A549 (cell line): ENCODE results near the gene TCF3.

ENCODE experiments used
- BHLHE40 ChIP-seq: IDR thresholded peaks from 2 replicates; pipeline ENCODE4 v1.6.1; 2012; ENCODE audit warnings: low read depth, low read length, inconsistent platforms
- EP300 ChIP-seq, 2 experiments: fragments of >200 bp; sonication (Bioruptor Twin); formaldehyde crosslinking; IDR thresholded peaks; 2 replicates in 1 of 2; 3 replicates in 1 of 2; pipeline ENCODE4 v1.6.1; 2016 to 2017
- ESRRA ChIP-seq: fragments of 150-350 bp; IDR thresholded peaks from 2 replicates; pipeline ENCODE4 v1.6.1; 2014; ENCODE audit warnings: mild to moderate bottlenecking, low read length, borderline replicate concordance
- KDM1A ChIP-seq: fragments of 200-600 bp; sonication (generic); IDR thresholded peaks from 2 replicates; pipeline ENCODE4 v1.6.1; 2016; ENCODE audit warnings: low read depth, mild to moderate bottlenecking
- KDM5A ChIP-seq: fragments of 200-600 bp; sonication (generic); IDR thresholded peaks from 2 replicates; pipeline ENCODE4 v1.6.1; 2016; ENCODE audit warnings: antibody characterized with exemption, mild to moderate bottlenecking
- MAFK ChIP-seq: fragments of 450-650 bp; IDR thresholded peaks from 2 replicates; pipeline ENCODE4 v1.6.1; 2014; ENCODE audit not compliant: partially characterized antibody
- MAZ ChIP-seq: fragments of 150-350 bp; IDR thresholded peaks from 2 replicates; pipeline ENCODE4 v1.6.1; 2014; ENCODE audit warnings: antibody characterized with exemption, low read depth, low read length, borderline replicate concordance
- POLR2A ChIP-seq: IDR thresholded peaks from 2 replicates; pipeline ENCODE4 v1.6.1; 2012; ENCODE audit warnings: mild to moderate bottlenecking, low read length
- SREBF2 ChIP-seq: fragments of 450-650 bp; IDR thresholded peaks from 2 replicates; pipeline ENCODE4 v1.6.1; 2014; ENCODE audit warnings: mild to moderate bottlenecking, moderate library complexity
- TF ChIP-seq, protein P1 (sequence below): fragments of >200 bp; sonication (Bioruptor Twin); formaldehyde crosslinking; IDR thresholded peaks from 2 replicates; pipeline ENCODE4 v1.6.1; 2016
- TF ChIP-seq, protein P2 (sequence below): fragments of >200 bp; sonication (Bioruptor Twin); formaldehyde crosslinking; IDR thresholded peaks from 3 replicates; pipeline ENCODE4 v1.5.1; 2016
- TF ChIP-seq, protein P3 (sequence below): fragments of 150-350 bp; IDR thresholded peaks from 2 replicates; pipeline ENCODE4 v1.6.1; 2014; ENCODE audit warnings: low read depth, mild to moderate bottlenecking, low read length
- TF ChIP-seq, protein P4 (sequence below): fragments of 200-600 bp; sonication (generic); IDR thresholded peaks from 2 replicates; pipeline ENCODE4 v1.6.1; 2016; ENCODE audit warnings: antibody characterized with exemption, mild to moderate bottlenecking, moderate library complexity
- TF ChIP-seq, protein P5 (sequence below): IDR thresholded peaks from 2 replicates; pipeline ENCODE4 v1.6.1; 2012; ENCODE audit warnings: low read depth, borderline replicate concordance

DNA sequence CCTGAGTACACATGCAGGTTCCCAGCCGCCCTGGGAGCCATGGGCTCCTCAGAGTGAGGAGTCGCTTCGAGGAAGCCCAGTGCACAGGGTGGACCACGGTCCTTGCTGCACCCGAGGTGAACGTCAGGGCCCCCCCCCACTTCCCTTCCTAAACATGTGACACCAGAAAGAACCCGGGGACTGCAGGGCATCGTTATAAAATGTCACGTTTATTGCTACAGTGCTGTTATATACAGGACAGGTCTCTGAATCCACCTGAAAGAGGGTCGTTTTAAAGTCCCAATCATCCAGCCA, 43.4 kb downstream of the TCF3 start:
- TF ChIP-seq MAFK (no peak), BHLHE40 (no peak), KDM5A (no peak), POLR2A (no peak), EP300 (IDR thresholded peaks at IDR 0.05) (no peak), ESRRA (no peak), KDM1A (no peak), MAZ (no peak), SREBF2 (no peak)
- TF ChIP-seq, protein P1, sequence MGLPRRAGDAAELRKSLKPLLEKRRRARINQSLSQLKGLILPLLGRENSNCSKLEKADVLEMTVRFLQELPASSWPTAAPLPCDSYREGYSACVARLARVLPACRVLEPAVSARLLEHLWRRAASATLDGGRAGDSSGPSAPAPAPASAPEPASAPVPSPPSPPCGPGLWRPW: no peak
- TF ChIP-seq, protein P2, sequence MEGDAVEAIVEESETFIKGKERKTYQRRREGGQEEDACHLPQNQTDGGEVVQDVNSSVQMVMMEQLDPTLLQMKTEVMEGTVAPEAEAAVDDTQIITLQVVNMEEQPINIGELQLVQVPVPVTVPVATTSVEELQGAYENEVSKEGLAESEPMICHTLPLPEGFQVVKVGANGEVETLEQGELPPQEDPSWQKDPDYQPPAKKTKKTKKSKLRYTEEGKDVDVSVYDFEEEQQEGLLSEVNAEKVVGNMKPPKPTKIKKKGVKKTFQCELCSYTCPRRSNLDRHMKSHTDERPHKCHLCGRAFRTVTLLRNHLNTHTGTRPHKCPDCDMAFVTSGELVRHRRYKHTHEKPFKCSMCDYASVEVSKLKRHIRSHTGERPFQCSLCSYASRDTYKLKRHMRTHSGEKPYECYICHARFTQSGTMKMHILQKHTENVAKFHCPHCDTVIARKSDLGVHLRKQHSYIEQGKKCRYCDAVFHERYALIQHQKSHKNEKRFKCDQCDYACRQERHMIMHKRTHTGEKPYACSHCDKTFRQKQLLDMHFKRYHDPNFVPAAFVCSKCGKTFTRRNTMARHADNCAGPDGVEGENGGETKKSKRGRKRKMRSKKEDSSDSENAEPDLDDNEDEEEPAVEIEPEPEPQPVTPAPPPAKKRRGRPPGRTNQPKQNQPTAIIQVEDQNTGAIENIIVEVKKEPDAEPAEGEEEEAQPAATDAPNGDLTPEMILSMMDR: no peak
- TF ChIP-seq, protein P3, sequence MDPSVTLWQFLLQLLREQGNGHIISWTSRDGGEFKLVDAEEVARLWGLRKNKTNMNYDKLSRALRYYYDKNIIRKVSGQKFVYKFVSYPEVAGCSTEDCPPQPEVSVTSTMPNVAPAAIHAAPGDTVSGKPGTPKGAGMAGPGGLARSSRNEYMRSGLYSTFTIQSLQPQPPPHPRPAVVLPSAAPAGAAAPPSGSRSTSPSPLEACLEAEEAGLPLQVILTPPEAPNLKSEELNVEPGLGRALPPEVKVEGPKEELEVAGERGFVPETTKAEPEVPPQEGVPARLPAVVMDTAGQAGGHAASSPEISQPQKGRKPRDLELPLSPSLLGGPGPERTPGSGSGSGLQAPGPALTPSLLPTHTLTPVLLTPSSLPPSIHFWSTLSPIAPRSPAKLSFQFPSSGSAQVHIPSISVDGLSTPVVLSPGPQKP: no peak
- TF ChIP-seq, protein P4, sequence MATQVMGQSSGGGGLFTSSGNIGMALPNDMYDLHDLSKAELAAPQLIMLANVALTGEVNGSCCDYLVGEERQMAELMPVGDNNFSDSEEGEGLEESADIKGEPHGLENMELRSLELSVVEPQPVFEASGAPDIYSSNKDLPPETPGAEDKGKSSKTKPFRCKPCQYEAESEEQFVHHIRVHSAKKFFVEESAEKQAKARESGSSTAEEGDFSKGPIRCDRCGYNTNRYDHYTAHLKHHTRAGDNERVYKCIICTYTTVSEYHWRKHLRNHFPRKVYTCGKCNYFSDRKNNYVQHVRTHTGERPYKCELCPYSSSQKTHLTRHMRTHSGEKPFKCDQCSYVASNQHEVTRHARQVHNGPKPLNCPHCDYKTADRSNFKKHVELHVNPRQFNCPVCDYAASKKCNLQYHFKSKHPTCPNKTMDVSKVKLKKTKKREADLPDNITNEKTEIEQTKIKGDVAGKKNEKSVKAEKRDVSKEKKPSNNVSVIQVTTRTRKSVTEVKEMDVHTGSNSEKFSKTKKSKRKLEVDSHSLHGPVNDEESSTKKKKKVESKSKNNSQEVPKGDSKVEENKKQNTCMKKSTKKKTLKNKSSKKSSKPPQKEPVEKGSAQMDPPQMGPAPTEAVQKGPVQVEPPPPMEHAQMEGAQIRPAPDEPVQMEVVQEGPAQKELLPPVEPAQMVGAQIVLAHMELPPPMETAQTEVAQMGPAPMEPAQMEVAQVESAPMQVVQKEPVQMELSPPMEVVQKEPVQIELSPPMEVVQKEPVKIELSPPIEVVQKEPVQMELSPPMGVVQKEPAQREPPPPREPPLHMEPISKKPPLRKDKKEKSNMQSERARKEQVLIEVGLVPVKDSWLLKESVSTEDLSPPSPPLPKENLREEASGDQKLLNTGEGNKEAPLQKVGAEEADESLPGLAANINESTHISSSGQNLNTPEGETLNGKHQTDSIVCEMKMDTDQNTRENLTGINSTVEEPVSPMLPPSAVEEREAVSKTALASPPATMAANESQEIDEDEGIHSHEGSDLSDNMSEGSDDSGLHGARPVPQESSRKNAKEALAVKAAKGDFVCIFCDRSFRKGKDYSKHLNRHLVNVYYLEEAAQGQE: no peak
- TF ChIP-seq, protein P5, sequence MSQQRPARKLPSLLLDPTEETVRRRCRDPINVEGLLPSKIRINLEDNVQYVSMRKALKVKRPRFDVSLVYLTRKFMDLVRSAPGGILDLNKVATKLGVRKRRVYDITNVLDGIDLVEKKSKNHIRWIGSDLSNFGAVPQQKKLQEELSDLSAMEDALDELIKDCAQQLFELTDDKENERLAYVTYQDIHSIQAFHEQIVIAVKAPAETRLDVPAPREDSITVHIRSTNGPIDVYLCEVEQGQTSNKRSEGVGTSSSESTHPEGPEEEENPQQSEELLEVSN: no peak
